Parathyroid adenoma (tissue), 2 donors: Measurements from ENCODE around the gene KDM4E.
"Not testable (repeated sequence)": the region's sequence is repeated elsewhere in the genome, so short reads cannot be mapped to it uniquely, and the experiment has no call there.

Experiments
- H2AFZ ChIP-seq: fragments of 300-600 bp; sonication (generic); one replicate; pipeline ENCODE4 v1.7.0; 2017; ENCODE audit warnings: antibody characterized with exemption, mild to moderate bottlenecking
- H3K27ac ChIP-seq: fragments of 300-600 bp; sonication (generic); one replicate; pipeline ENCODE4 v1.7.0; 2017
- H3K27me3 ChIP-seq: fragments of 300-600 bp; sonication (generic); one replicate; pipeline ENCODE4 v1.7.0; 2017; ENCODE audit warnings: low read length; ENCODE audit not compliant: control insufficient read depth, insufficient read depth
- H3K36me3 ChIP-seq: fragments of 300-600 bp; sonication (generic); one replicate; pipeline ENCODE4 v1.7.0; 2017; ENCODE audit warnings: low read length; ENCODE audit not compliant: control insufficient read depth, insufficient read depth
- H3K4me1 ChIP-seq: fragments of 300-600 bp; sonication (generic); one replicate; pipeline ENCODE4 v1.7.0; 2017; ENCODE audit warnings: control low read depth
- H3K4me2 ChIP-seq: fragments of 300-600 bp; sonication (generic); one replicate; pipeline ENCODE4 v1.7.0; 2017; ENCODE audit warnings: low read length
- H3K4me3 ChIP-seq: fragments of 300-600 bp; sonication (generic); one replicate; pipeline ENCODE4 v1.7.0; 2017; ENCODE audit warnings: low read depth, low read length
- H3K79me2 ChIP-seq: fragments of 300-600 bp; sonication (generic); one replicate; pipeline ENCODE4 v1.7.0; 2017; ENCODE audit warnings: control low read depth
- H3K9ac ChIP-seq: fragments of 300-600 bp; sonication (generic); one replicate; pipeline ENCODE4 v1.7.0; 2017; ENCODE audit warnings: mild to moderate bottlenecking
- H3K9me3 ChIP-seq: fragments of 300-600 bp; sonication (generic); one replicate; pipeline ENCODE4 v1.7.0; 2017; ENCODE audit warnings: low read length; ENCODE audit not compliant: control insufficient read depth
- CTCF ChIP-seq: fragments of 300-600 bp; sonication (generic); IDR thresholded peaks from one replicate; pipeline ENCODE4 v1.7.0; 2017; ENCODE audit warnings: antibody characterized with exemption, mild to moderate bottlenecking
- donor health status: primary hyperparathyroidism.

KDM4E gene

DNA sequence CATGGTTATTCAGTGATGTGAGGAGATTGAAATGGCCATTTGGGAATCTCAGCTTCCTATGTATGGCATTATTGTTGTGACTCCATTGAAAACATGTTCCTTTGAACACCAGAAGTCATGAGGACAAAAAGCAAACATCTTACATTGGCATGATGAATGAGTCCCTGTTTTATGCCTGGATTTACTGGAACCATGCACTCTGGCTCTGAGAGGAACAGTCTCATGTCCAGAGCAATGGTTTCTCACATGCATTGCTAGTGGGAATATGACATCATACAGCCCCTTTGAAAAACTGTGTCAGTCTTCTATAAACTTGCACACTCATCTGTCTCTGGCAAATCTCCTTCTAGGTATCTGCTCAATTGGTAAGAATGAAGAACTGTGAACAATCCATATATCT, 20.8 kb downstream of the KDM4E start:
- H3K27ac ChIP-seq: no peak overlapping the region
- TF ChIP-seq CTCF: no peak
- no peak overlapping the region for H3K4me2 ChIP-seq
- H3K4me1 ChIP-seq: no peaks in the 10 kb centered on the region
- H3K4me3 ChIP-seq: no peak overlapping the region
- H3K36me3 ChIP-seq: no peaks in the 10 kb centered on the region
- H2AFZ ChIP-seq: no peak overlapping the region
- H3K79me2 ChIP-seq: no peaks in the 10 kb centered on the region
- H3K9me3 ChIP-seq: no peaks in the 10 kb centered on the region
- no peaks in the 10 kb centered on the region for H3K27me3 ChIP-seq
- H3K9ac ChIP-seq: no peak overlapping the region

DNA sequence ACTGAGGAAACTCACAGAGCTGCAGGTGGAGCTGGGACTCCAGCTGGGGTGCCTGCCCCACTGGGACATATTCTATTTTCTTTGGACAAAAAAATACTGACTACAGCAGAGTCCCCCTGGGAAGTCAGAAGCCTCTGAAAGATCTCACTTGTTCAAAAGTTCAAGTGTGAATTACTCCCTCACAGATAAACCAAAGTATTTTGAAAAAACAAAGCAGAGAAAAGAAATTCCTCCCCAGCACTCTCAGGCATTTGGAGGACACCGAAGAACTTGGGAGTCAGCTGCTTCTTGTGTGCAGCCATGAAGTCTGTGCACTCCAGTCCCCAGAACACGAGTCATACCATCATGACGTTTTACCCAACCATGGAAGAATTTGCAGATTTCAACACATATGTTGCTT, 24.1 kb downstream of the KDM4E start, which contains the start of gene KDM4F:
Gene KDM4F (plus strand): TSS at position 301 of the 400 bp plus-strand sequence.
- not testable (repeated sequence) for H3K9me3 ChIP-seq, H3K4me2 ChIP-seq, H3K27me3 ChIP-seq, H2AFZ ChIP-seq, H3K79me2 ChIP-seq, H3K9ac ChIP-seq, H3K27ac ChIP-seq, H3K4me3 ChIP-seq, H3K36me3 ChIP-seq, H3K4me1 ChIP-seq

GRCh38 chr11:95050595-95051202, 25.6 kb downstream of the KDM4E start:
- H3K79me2 ChIP-seq: no peaks in the 10 kb centered on the region

GRCh38 chr11:95054356-95054755, 29.3 kb downstream of the KDM4E start:
- no peaks in the 10 kb centered on the region for H3K4me1 ChIP-seq
- H3K36me3 ChIP-seq: no peaks in the 10 kb centered on the region
- H3K4me3 ChIP-seq: no peak overlapping the region
- H3K9me3 ChIP-seq: no peaks in the 10 kb centered on the region
- no peak overlapping the region for H2AFZ ChIP-seq
- no peak for TF ChIP-seq CTCF
- no peaks in the 10 kb centered on the region for H3K27me3 ChIP-seq
- H3K4me2 ChIP-seq: no peak overlapping the region
- no peaks in the 10 kb centered on the region for H3K79me2 ChIP-seq
- no peak overlapping the region for H3K9ac ChIP-seq
- no peak overlapping the region for H3K27ac ChIP-seq

More at GRCh38 chr11:95050595-95051202, 25.6 kb downstream of the KDM4E start:
- no peak for TF ChIP-seq CTCF
- H3K27ac ChIP-seq: no peak overlapping the region
- H3K36me3 ChIP-seq: no peaks in the 10 kb centered on the region
- no peaks in the 10 kb centered on the region for H3K4me1 ChIP-seq
- no peak overlapping the region for H3K4me2 ChIP-seq
- no peaks in the 10 kb centered on the region for H3K27me3 ChIP-seq
- no peaks in the 10 kb centered on the region for H3K9me3 ChIP-seq
- no peak overlapping the region for H3K4me3 ChIP-seq
- no peak overlapping the region for H2AFZ ChIP-seq
- no peak overlapping the region for H3K9ac ChIP-seq

DNA sequence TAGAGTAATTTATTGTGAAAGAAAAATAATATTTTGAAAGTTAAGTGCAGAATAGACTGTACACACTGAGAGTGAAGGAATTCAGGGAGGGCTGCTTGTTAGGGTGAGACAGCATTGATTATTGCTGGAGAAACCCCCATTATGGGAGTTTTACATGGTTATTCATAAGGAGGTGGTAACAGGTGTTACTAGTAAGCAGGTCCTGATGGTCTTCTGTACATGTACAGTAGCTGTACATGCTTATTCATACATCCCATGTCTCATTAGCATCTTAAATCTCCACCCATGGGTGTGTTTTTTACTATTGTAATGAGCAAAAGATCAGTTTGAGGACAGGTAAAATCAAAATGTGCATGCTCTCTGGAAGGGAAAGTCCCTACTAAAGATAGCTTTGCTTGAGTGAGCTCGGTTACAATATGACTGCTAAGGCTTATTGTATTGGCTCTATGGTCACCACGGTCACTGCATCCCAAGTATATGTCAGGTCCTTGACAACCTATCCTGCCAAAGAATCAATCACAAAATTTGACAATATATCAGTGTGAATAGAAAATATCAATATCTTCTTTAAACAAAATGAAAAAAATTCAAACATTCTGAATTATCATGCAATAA, 30.3 kb downstream of the KDM4E start:
- Histone ChIP-seq H3K27ac (no peak overlapping the region), H2AFZ (no peak overlapping the region), H3K36me3 (no peaks in the 10 kb centered on the region), H3K79me2 (no peaks in the 10 kb centered on the region), H3K4me1 (no peaks in the 10 kb centered on the region), H3K4me2 (no peak overlapping the region), H3K4me3 (no peak overlapping the region), H3K9ac (no peak overlapping the region), H3K27me3 (no peaks in the 10 kb centered on the region), H3K9me3 (no peaks in the 10 kb centered on the region)
- no peak for TF ChIP-seq CTCF
